Nucleus accumbens (tissue), 56 donors: ENCODE results near the gene ENTPD6.
"Not testable (repeated sequence)": the region's sequence is repeated elsewhere in the genome, so short reads cannot be mapped to it uniquely, and the experiment has no call there.

ENCODE experiments used
- DNase-seq, 56 donors: peaks; one replicate each; lab custom pipeline; 2025; lab: John Stamatoyannopoulos, UW

ENTPD6 gene

DNA sequence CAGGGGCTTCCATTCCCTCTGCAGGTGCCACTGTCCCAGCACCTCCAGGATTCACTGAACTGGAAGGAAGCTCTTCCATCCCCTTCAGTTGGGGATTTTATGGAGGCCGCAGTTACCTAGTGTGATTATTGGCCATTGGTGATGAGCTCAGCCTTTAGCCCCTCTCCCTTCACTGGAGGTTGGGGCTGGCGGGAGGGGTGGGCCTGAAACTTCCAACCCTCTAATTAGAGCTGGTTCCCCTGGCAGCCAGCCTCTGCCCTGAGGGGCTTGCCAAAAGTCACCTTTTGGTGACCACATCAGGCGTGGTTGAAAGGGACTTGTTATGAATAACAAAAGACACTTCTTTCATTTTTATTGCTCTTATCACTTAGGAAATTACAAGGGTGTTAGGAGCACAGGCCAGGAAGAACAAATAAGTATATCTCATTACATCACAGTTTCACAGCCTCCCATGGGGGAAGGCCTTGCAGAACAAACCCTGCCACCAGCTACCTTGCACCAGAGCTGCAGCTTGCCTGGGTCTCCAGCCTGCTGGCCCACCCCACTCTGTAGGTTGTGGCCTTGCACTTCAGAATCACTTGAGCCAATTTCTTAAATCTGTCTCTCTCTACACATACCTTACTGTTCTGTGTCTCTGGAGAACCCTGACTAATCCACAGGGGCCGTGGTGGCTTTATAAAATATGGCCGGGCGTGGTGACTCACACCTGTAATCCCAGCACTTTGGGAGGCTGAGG, 57.3 kb downstream of the ENTPD6 start:
- DNase-seq, result no peak

DNA sequence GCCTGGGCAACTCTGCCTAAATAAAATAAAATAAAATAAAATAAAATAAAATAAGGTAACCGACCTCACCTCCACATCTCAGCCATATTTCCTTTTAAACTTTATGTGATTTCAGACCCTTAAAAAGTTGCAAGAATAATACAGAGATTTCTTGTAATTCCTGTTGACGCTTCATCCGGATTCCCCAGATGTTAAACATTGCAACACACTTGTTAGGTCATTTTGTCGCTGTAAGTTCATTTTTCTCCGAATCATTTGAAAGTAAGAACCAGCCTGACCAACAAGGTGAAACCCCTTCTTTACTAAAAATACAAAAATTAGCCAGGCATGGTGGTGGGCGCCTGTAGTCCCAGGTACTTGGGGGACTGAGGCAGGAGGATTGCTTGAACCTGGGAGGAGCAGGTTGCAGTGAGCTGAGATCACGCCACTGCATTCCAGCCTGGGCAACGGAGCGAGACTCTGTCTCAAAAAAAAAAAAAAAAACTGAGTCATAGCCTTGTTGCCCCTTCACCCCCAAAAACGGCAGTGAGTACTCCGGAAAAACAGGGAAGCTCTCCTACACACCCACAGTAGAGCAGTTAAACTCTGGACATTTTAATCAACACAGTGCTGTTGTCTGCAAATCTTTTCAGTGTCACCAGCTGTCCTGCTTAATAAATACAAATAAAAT, 58.2 kb downstream of the ENTPD6 start:
- DNase-seq, result no peak

DNA sequence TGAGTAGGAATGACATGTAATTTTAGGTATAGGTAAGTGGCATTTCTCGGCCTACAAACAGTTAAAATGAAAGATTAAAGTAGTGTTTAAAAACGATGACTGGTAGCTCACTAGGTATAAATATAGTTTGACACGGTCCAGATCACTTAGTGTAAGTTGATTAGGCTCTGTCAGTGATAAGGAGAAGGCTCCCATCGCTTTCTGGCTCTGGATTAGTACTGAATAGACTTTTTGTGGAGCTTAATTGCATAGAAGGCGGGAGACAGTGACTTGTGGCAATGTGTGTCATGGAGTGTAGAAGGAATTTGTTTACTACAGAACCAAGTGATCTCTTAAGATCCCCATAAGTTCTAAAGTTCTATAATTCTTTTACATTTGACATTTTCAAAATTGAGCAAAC, 59.1 kb downstream of the ENTPD6 start:
- DNase-seq, result no peak

DNA sequence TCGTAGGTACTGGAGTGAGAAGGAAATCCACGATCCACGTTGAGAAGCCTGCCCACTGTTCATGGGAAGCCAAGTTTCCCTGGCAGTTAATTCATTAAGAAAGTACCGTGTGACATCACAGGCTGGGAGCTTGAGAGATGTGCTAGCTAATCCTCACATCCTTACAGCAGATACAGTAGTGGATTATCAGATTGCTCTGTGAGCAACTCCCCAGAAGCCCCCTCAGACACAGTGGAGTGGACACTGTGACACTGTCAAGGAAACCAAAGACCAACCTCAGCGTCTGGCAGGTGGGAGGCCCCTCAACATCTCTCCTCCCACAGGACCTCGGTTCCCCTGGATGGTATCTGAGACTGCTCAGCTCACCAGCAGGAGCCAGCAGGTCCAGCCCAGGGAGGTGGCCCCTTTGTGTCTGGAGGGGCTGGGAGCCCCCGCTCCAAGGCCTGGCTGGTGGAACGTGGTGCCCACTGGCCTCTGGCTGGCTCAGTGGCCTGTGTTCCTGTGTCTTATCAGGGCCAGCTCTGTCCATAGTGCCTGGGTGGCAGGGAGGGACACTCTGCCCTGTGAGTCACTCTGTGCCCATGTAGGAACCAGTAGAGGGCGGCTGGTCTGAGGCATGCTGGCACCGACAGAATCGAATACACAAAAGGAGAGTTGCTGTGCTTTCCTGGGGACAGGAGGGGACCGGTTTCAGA, 59.6 kb downstream of the ENTPD6 start:
- peak in 33 of 56 donors; percentile 11 to 82 (median 47) for DNase-seq

DNA sequence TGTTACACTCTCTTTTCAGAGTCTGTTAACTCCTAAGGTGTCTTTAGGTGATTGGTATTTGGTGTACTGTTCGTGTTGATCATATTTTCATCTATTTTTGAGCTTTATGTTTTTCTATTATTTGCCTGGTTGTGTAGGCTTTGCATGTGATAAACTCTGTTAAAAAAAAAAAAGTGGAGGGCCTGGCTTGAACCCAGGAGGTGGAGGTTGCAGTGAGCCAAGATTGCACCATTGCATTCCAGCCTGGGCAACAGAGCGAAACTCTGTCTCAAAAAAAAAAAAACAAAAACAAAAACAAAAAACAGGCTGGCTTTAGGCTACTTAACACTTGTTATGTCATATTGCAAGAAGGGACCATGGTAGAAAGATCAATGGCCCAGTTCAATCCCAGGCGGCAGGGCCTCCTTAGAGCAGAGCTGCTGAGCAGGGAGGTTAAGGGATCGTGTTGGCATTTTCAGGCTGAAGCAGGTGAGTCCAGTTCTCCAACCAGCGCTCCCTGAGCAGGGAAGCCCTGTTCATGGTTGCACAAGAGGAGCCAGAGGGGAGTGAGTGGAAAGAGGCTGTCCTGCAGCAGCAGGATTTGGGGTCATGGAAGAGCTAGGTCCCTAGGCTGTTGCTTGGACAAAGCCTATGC, 60.8 kb downstream of the ENTPD6 start:
- DNase-seq, result no peak

DNA sequence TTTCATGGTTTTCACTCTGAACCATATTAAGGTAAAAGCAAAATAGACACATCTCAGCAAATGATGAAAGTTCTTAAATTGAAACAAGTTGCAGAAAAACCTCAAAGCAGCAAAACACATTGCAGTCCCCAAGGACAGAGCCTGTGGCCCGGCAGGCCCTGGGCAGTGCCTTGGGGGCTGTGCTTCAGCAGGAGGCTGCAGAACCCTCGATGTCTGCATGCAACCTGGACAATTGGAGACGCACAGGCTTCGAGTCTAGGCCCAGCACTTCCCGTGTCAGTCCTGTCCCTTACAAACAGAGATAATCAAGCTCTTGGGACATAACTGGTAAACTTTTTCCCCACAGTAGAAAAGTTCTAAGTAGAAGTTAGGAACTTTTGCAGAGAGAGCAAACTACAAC, 61.6 kb downstream of the ENTPD6 start:
- no peak for DNase-seq

DNA sequence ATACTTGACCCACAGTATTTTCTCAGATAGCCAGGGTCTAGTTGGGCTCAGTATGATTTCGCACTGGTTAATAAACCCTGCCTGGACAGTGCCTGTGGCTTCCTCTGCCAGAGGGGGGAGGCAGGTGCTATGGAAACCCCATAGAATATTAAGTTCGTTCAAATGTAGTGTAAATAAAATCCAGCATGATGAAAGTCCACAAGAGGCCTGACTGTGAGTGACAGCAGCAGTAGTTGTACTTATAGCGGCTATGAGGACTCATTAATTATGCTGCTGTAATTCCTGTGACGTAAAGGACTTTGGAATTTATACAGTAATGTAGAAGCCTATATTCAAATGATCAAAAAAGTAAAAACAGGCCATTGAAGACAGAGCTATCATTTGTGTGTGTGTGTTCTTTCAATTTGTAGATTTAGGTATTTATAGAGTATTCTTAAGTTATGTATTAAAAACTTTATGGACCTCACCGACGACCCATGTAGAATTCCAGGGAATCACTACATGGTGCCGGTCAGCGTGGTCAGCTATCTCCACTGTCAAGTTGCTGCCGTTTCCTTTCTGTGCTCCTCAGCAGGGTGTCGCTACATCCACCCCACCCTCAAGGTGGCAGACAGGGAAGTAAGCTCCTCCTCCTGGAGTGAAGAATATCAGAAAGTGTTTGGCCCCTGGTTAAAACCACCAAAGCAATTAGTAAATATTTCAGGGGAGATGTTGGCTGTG, 62.4 kb downstream of the ENTPD6 start:
- DNase-seq, result no peak

DNA sequence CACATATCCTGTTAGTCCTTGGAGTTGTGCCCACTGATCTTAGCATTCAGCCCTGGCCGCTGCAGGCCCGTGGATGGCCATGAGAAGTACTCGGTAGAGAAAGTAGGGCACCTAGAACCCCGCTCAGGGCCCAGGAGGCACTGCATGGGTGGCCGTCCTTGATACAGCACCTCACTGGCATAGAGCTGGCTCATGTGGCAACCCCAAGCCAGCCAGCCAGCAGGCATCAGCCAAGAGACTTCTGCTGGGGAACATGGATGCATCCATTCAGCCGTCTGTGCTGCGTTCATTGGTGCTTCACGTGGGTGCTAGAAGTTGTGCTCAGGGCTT, 62.9 kb downstream of the ENTPD6 start:
- DNase-seq, result peak in 1 of 56 donors; percentile 37

DNA sequence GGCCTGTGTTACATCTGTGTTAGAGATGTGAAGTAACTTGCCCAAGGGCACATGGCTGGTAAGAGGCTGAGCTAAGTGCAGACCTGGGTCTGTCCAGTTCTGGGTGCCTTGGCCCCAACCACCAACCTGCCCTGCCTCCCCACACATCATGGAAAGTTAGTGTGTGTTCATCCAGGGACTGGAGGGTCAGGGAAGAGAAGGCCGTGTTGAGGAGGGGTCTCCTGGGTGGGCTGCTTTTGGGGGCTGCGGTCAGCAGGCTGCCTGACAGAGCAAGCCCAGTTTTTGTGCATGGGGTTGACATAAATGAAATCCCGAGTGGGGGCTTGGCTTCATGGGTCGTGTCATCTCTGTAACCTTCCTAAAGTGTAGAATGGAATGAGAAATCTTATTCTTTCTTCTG, 63.3 kb downstream of the ENTPD6 start:
- DNase-seq, result no peak

DNA sequence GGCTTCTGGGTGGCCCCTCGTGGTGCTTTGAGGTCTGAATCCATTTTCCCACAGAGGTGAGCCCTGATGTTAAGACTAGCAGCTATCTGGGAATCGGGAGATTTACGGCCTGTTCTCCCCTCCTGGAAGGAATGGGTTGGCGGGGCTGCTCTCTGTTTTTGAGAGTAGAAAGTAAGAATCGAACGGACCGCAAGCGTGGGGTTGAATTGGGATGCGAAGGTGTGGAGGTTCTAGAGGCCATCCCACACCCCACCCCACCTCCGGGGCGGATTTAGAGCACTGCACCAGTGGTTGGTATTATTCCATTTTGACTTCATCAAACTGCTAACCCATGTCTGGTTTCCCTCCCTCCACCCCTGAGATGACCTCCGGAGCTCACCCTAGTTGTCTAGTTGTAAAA, 63.8 kb downstream of the ENTPD6 start:
- DNase-seq, result no peak

DNA sequence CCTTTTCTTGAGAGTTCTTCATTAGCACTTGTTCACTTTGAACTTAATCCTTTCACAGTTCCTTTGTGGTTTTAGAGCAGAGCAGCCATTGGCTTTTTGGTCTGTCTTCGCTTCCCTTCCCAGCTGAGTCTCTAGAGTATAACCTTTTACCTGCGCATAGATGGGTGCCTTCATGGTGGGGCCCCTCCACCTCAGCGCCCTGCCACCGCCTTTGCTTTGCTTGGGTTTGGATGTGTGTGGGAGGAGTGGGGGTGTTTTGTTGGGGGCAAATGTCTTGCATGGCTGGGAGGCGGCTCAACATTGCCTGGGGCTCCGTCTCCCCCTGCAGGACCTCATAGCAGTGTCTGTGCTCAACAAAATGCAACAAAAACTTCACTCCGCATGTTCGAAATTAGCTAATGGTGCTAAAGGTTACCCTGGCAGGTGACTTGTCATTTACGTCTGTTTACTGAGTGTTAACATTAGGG, 64.3 kb downstream of the ENTPD6 start:
- DNase-seq, result no peak

DNA sequence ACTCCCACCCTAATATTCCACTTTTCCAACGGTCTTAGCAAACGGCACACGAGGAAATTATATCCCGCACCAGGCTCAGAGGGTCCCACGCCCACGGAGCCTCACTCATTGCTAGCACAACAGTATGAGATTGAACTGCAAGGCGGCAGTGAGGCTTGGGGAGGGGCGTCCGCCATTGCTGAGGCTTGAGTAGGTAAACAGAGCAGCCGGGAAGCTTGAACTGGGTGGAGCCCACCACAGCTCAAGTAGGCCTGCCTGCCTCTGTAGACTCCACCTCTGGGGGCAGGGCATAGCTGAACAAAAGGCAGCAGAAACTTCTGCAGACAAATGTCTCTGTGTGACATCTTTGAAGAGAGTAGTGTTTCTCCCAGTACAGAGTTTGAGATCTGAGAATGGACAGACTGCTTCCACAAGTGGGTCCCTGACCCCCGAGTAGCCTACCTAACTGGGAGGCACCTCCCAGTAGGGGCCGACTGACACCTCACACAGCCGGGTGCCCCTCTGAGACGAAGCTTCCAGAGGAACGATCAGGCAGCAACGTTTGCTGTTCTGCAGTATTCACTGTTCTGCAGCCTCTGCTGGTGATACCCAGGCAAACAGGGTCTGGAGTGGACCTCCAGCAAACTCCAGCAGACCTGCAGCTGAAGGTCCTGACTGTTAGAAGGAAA, 65.4 kb downstream of the ENTPD6 start:
- not testable (repeated sequence) for DNase-seq

DNA sequence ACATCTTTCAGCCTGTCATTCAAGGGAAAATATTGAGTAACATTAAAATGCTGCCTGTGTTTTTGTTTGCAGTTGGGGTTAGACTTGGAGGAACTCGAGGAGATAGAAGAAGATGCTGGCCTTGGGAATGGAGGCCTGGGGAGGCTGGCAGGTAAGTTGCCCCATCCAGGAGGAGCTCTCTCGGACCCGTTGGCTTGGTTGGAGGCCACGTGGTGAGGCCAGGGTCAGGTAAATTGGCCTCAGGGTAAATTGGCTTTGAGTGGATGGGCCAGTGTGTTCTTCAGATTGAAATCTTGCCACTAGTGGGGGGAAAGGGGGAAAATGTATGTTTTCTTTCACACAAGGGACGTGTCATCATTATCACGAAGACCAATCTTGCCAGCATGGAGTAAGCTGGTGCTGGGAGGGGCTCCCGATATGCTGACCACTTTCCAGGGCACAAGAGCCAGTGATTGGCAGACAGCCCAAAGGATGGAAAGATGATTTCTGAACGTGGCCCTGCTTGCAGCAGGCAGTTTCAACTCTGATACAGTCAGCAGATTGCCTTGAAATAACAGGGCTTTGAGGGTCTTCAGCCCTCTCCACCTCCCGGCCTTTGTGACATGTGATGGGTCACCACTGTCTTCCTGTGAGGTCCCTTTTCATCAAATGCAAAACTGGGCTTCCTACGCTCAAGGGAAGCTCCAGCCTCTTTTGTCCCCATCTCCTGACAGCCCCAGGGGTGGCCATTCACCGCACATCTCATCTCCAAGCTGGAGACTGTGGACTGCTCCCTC, 73.7 kb downstream of the ENTPD6 start:
- DNase-seq, result no peak

DNA sequence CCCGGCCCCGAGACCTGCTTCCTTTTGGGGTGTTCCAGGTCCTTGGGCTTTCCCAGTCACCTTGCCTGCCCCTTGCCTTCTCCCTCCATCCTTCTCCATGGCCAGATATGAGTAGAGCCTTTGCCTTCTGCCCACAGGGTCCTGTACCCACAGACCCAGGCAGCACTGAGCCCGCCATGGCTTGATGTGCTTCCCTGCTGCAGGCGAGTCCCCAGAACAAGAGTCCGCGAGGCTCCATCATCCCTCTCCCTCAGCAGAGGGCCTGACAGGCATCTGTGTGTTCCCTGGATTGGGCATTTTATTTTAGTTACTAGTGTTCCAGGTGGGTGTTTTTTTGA, 74.3 kb downstream of the ENTPD6 start:
- no peak for DNase-seq

DNA sequence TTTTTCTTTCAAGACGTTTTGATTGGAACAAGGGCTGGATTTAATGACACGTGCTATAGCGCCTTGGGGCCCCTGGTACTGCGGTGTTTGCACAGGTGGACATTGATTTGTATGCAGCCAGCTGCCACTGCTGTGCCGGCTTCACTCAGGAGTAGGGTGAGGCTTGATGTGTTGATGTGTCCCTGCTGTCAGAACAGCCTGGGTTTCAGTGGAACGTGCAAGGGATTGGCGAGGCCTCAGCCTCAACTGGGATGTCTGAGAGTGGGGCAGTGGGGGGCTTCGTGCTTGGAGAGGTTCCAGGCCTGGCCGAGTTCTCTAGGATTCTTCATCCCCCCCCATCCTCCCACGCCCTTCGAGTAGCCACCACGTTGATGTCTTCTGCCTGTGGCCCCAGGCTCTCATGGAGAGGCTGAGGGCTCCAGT, 75.3 kb downstream of the ENTPD6 start:
- DNase-seq, result no peak

DNA sequence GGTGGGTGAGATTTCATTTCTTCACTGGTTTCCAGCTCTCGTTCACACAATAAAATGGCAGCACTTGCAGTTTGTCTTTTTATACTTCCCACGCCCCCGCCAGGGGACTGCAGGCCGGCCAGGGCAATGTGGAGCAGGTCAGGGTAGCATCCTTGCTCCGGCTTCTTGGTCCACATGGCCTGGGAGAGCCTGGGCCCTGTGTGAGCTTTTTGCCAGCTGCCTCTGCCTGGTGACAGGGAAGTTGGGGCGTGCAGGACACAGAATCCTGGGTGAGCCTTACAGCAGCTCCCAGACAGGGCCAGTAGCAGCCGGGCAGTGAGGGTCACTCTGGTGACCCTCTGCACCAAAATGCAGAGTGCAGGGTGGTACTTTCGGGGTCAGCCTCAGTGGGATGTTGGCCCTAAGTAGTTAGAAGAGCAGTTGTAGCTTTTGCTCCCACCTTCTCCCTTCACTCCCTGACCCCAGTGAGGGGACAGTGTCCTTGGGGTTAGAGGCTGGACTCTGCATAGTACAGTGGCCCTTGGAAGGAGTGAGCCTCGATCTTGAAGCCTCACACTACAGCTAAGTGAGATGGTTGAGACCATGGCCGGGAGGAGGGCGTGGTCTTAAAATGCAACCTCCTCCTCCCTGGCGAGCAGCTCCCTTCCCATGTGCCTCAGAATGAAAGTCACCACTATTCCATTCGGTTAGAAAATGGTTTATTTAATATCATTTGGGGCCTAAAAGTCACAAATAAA, 76.1 kb downstream of the ENTPD6 start:
- DNase-seq, result no peak

DNA sequence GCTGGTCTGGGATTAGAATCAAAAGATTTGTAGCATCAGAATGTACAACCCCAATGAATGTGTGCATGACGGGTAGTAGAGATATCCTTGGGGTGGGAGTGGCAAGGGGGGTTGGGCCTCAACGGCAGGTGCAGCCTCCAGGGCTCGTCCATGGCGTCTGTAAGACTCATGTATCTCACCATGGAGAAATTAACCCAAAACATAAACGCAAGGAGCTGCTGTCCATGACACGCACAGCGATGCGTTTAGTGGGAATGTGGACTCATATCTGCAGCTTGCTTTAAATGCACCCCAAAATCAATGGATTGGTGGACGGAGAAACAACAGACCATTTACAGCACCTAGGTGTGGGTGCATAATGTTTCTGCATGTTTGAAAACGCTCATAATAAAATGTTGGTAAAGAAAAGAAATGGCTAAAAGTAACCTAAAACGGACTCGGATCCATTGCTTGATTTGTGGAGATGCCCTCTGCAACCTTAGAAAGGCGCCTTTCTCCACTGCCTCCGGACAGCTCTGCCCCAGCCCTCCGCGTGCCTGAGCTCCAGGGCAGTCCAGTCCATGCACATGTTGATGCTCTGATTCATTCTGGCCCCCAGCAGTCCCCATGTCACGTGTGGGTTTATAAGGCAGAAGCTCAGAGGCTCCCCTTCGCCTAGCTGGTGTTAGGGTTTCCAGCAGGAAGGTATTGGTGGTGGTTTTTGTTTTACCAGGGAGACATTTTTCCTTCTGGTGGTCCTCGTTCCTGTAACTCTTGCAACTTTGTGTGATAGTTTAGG, 76.9 kb downstream of the ENTPD6 start:
- peak in 2 of 56 donors; percentile 36 to 49 for DNase-seq

DNA sequence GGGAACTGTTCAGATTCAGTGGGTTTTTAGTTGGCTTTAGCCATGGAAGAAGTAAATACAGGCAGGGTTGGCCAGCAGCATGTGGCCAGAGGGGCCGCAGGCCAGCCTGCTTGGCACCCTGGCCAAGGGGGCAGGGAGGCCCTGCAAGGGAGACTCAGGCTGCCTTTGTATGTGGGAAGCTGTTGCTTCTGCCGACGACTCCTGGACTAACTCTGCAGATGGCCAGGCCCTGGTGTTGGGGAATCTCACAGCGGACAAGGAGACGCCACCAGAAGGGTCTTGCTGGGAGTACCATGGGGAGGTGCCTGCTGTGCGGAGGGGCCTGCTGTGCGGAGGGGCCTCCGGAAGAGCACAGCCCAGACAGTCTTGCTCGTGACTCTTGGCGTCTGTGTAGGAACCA, 77.5 kb downstream of the ENTPD6 start:
- peak in 26 of 56 donors; percentile 17 to 58 (median 38) for DNase-seq
